Effector CD4-positive, alpha-beta T cell (primary cell): Measurements from ENCODE around the gene MIGA1.
"Not testable (repeated sequence)": the region's sequence is repeated elsewhere in the genome, so short reads cannot be mapped to it uniquely, and the experiment has no call there.

ENCODE experiments used
- DNase-seq: peaks from one replicate; pipeline ENCODE4 v3.0.0-alpha.2; 2020

MIGA1 gene

DNA sequence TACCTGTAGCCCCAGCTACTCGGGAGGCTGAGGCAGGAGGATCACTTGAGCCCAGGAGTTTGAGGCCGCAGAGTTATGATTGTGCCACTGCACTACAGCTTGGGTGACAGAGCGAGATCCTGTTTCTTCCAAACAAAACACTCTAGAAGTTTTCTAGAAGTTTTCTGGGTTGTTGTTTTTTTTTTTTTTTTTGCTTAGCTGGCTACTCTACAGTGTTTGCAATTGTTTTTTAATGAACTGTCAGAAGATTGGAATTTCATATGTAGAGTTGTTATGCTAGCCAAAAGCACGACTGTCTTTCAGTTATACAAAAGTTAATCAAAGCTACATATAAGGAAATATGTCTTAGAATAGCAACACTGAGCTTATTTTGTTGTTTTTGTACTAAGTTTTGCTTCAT lies 78.1 kb downstream of the MIGA1 start:
- no peak for DNase-seq

DNA sequence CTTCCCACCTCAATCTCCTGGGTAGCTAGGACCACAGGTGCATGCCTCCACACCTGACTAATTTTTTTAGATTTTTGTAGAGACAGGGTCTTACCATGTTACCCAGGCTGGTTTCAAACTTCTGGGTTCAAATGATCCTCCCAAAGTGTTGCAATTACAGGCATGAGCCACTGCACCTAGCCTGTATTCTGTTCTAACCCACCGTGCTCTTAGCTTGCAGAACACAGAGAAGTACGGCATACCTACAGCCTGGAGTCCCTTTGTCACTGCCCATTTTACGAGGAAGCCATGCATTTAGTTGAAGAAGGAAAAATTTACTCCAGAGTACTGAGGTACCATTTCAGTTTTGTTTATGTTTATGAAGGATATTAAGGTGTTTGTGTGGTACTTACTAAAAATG lies 79.3 kb downstream of the MIGA1 start:
- no peak for DNase-seq

DNA sequence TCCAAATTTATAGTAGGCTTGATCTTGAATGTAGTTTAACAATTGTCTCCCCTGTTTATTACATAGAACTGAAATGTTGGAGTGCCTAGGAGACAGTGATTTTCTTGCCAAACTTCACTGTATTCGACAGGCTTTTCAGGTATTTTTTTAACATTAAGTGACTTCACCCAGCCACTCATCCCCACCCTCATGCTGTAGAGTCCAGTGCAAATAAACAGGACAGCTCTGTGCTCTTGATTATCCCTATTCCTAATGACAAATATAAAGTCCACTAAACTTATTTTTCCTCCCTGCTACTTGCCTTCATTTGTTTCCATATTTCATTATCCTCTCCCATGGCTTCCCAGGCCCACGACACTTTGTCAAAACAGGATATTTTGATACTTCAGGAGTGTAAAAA lies 79.8 kb downstream of the MIGA1 start:
- DNase-seq: no peak

- DNase-seq: no peak
Observed at GRCh38 chr1:77866296-77866695, 86.8 kb downstream of the MIGA1 start.

DNA sequence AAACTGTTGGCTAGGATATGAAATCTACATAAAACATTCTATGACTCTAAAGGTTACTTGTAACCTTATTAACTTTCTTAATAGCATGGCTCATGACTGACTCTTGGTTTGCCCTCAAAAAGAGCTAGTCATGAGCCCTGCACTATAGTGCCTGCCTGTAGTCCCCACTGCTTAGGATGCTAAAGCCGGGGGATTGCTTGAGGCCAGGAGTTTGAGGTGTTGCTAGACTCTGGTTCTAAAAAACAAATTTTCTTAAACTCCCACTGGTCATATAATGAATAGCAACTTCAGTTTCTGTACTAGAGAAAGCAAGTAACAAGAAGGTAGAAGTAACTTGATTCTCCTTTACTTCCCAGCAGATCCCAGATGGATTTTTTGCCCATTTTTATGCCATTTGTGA lies 93.2 kb downstream of the MIGA1 start:
- no peak for DNase-seq

DNA sequence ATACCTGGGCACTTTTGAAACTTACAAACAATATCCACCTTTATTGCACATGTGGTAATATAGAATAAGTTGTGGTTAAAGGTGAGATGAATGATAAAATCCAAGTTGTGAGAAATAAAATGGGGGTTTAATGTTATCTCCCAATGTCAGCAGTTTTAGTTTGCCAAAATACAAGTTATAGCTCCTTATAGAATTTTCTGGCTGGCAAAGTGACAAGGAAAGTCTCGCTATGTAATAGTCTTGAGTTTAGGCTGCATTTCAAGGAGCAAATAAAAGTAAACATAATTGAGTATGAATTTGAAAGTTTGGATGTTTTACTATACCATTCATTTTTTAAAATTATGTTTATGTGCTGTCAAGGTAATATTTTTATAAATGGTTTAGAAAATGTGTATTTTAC lies 94.0 kb downstream of the MIGA1 start:
- DNase-seq: no peak

DNA sequence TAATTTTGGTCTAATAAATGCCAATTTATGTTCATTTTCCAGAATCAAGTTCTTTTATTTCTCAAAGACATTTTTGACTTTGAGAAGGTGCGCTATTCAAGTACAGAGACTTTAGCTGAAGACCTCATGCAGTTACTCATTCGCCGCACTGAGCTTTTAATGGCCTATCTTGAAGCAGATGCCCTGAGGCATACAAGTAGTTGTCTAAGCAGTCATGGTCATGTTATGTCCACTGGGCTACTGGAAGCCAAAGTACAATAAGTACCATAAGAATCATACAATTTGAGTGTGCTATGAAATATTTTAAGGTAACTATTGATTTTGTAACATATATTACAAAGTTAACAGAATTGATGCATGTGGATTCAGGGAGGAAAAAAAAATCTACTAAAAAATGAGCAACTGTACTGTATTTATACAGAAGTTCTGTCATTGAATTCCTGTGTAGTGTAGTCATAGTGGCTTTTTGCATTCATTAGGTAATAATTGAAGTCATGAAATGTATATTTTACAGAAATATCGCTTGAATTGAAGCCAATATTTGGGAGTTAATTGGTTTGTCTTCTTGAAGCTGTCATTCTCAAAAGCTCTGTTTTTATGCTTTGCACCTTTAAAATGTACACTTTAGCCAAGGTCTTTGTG lies 95.5 kb downstream of the MIGA1 start:
- no peak for DNase-seq

DNA sequence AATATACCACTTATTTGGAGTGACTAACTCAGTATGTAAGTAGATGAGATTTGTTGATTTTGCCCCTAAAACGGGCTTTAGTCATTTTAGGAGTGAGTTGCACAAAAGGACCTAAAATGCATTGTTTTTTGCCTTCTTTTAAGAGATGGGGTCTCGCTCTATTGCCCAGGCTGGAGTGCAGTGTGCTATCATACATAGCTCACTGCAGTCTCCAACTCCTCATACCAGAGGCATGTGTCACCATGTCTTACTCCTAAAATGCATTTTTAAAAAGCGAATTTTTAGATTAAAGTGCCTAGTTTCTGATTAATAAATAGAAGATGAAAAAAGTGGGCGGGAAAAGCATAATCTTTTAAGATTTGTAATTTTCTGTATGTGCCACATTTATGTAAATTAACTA lies 97.4 kb downstream of the MIGA1 start:
- DNase-seq: no peak

GRCh38 chr1:77881061-77881460 lies 101.6 kb downstream of the MIGA1 start:
- DNase-seq: no peak

GRCh38 chr1:77882411-77882810 lies 103.0 kb downstream of the MIGA1 start:
- no peak for DNase-seq

DNA sequence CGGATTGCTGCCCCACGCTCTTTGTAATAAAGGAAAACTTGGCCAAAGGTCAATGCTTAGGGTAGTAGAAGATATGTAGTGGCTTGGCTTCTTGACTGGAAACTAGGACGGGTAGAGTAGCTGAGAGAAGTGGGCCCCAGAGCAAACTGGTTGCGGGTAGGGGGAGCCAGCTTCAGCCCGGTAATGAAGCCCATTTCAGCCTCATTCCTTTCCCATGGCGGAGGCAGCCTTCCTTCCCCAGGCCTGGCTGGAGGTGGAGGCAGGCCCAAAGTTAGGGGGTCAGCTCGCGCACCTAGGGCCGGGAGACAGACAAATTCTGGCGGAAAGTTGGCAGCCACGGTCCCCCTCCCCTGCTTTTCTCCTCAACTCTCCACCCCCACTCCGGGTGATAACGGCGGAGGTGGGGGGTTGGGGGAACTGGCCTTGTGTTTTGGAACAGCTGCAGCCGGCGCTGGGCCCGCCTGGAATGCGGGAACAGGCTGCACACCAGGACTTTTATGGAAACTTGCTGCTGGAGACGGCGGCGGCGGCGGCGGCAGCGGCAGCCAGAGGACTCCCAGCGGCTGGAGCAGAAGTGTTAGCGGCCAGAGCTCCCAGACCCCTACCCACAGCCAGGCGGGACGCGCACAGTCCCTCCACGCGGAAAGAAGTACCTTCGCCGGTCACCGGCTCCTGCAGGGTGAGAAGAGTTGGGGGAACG lies 108.8 kb downstream of the MIGA1 start, which contains the start of gene NEXN:
Gene NEXN (plus strand): TSS at position 544 of the 700 bp plus-strand sequence. CDS start 27,483 bp downstream, outside the sequence.
- DNase-seq: no peak

DNA sequence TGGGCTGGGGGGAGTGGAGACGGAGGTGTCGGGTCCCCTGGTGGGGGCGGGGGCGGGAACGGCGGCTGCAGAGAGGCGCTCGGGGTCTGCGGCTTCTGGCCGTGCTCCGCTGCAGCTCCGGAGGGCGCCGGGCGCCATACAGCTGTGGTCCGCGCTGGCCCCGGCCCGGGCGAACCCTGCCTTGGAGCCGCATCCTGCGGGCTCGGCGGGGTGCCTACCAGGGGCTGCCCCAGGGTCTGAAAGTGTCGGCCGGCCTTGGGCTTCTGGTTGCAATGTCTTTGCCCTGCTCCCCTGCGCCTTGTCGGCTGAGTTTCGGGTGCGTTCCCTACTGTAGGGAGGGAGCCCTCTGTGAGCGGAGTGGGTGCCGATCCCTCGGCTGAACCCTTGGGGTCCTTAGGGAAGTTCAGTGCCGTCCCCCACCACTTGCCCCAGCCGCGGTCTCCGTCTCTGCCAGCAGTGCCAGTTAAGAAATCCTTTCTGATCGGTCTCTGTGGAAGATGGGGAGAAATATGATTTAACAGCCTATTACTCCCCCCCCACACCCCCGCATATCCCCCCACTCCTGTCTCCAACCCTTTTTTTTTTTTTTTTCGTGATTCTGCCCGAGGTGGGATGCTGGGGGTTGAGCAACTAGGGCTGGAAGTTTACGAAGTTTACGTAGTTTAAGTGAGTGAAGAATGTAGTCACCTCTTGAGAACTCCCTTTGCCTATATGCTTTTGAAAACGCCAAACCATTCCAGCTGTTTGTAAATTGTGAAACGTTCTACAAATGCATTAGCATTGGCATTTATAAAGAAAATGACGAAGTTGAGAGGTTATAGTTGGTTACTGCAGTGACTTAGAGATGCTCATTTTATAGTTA lies 109.6 kb downstream of the MIGA1 start:
- DNase-seq: peak; percentile 2

GRCh38 chr1:77889671-77890070 lies 110.2 kb downstream of the MIGA1 start:
- DNase-seq: no peak

GRCh38 chr1:77891200-77891599 lies 111.8 kb downstream of the MIGA1 start:
- no peak for DNase-seq

- DNase-seq: no peak
Observed at GRCh38 chr1:77899647-77900320, 120.3 kb downstream of the MIGA1 start.

GRCh38 chr1:77900687-77901293 lies 121.3 kb downstream of the MIGA1 start:
- no peak for DNase-seq

DNA sequence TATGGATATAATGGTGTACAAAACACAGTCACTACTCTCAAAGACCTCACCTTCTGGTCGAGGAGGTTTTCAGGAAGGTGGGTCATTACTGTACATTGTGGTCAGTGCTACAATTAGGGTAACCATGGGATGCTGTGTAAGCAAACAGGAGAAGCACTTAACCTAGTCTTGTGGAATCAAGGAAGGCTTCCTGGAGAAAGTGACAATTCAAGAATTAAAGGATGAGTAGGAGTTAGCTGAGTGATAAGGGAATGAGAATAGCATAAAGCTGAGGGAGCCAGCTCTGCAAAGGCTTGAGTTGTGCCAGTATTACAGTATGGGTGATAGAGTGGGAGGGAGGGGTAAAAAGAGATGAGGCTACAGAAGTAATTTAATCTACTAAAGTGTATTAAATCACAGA lies 126.2 kb downstream of the MIGA1 start:
- DNase-seq: no peak

- DNase-seq: no peak
Observed at GRCh38 chr1:77906019-77906545, 126.6 kb downstream of the MIGA1 start.

DNA sequence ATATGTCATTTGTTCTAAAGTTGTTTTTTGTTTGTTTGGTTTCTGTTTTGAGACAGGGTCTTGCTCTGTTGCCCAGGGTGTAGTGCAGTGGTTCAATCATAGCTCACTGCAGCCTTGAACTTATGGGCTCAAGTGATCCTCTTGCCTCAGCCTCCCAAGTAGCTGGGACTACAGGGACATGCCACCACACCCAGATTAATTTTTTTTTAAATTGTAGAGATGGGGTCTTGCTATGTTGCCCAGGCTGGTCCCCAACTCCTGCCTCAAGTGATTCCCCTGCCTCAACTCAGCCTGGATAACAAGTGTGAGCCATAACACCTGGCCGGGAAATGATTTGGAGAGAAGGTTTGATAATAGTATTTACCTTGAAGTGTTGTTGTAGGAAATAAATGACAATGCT lies 127.2 kb downstream of the MIGA1 start:
- DNase-seq: no peak

- DNase-seq: no peak
Observed at GRCh38 chr1:77910116-77910515, 130.7 kb downstream of the MIGA1 start.

- DNase-seq: not testable (repeated sequence)
Observed at GRCh38 chr1:77918918-77919317, 139.5 kb downstream of the MIGA1 start.

- DNase-seq: no peak
Observed at GRCh38 chr1:77925518-77925917, 146.1 kb downstream of the MIGA1 start.
